Ascending aorta (tissue), 2 donors: ENCODE results near the gene TMPO. TPM values are rescaled to one million over a fixed set of nuclear protein-coding genes. Genes with fewer than 3 reads are reported as not detected.
"Not testable (repeated sequence)": the region's sequence is repeated elsewhere in the genome, so short reads cannot be mapped to it uniquely, and the experiment has no call there.

Source experiments
- DNase-seq, 2 donors: peaks; one replicate each; pipeline ENCODE4 v3.0.0-alpha.2; 2019; ENCODE audit warnings: low spot score in 2 of 2
- H3K27ac ChIP-seq, 2 donors: fragments of 200-600 bp; sonication (generic); one replicate each; pipeline ENCODE4 v1.5.1; 2016 to 2017; ENCODE audit warnings: mild to moderate bottlenecking in 1 of 2
- H3K27me3 ChIP-seq: fragments of 200-600 bp; sonication (generic); one replicate; pipeline ENCODE4 v1.5.1; 2017
- H3K36me3 ChIP-seq, 2 donors: fragments of 200-600 bp; sonication (generic); one replicate each; pipeline ENCODE4 v1.5.1; 2016
- H3K4me1 ChIP-seq, 2 donors: fragments of 200-600 bp; sonication (generic); one replicate each; pipeline ENCODE4 v1.5.1; 2016 to 2017; ENCODE audit warnings: mild to moderate bottlenecking in 1 of 2
- H3K4me3 ChIP-seq, 2 donors: fragments of 200-600 bp; sonication (generic); one replicate each; pipeline ENCODE4 v1.5.1; 2016 to 2017; ENCODE audit warnings: mild to moderate bottlenecking in 1 of 2
- H3K9me3 ChIP-seq, 2 donors: fragments of 200-600 bp; sonication (generic); one replicate each; pipeline ENCODE4 v1.5.1; 2016
- CTCF ChIP-seq, 3 experiments: fragments of 200-600 bp in 2 of 3; fragments of 450-650 bp in 1 of 3; sonication (generic) in 2 of 3; IDR thresholded peaks; one replicate each; pipeline ENCODE4 v1.5.1; 2016 to 2019; ENCODE audit warnings: antibody characterized with exemption in 3 of 3, mild to moderate bottlenecking in 1 of 3, moderate library complexity in 1 of 3
- intact Hi-C: fragments of 100-400 bp; cut with DNase I; formaldehyde crosslinking; loops from one replicate; pipeline ENCODE4 v1.15.1; 2023
- total RNA-seq: library from RNA; depleted of rRNA; stranded (reverse); fragments of >200 nt; gene quantifications from one replicate; pipeline ENCODE4 v1.1.0, GENCODE V29; 2016

TMPO gene
- total RNA-seq, 1 donor from 2014 or later: 80.6 TPM

GRCh38 chr12:98575013-98575412 is 59.6 kb downstream of the TMPO start:
- no peaks in the 10 kb centered on the region for H3K4me1 ChIP-seq
- DNase-seq: no peak
- no peaks in the 10 kb centered on the region for H3K36me3 ChIP-seq
- no peak for TF ChIP-seq CTCF (IDR thresholded peaks at IDR 0.05)
- H3K27me3 ChIP-seq: no peaks in the 10 kb centered on the region
- H3K9me3 ChIP-seq: no peaks in the 10 kb centered on the region
- no peak overlapping the region for H3K4me3 ChIP-seq
- intact Hi-C loops: no loop called here
- no peak overlapping the region for H3K27ac ChIP-seq

- H3K27ac ChIP-seq, intact Hi-C loops, H3K4me3 ChIP-seq, H3K27me3 ChIP-seq, H3K36me3 ChIP-seq, DNase-seq, H3K4me1 ChIP-seq, H3K9me3 ChIP-seq: not testable (repeated sequence)
Measured at GRCh38 chr12:98576795-98577194, 61.4 kb downstream of the TMPO start.

DNA sequence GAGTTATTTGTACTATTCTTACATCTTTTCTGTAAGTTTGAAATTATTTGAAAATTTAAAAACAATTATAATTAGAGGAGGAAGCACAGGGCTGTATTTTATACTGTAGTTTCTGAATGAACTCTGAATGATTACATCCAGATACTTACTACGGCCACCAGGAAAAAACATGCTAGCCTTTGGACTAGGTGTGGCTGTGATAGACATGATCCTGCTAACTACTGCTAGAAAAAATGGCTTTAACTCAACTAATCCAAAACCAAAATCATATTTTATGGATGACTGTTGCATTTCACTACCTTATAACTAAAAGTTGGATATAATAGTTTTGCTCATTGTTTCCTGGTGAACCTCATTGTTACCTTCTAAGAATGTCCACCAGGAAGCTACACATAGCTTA is 63.0 kb downstream of the TMPO start:
- no peaks in the 10 kb centered on the region for H3K27me3 ChIP-seq
- TF ChIP-seq CTCF (IDR thresholded peaks at IDR 0.05): no peak
- intact Hi-C loops: no loop called here
- DNase-seq: no peak
- no peaks in the 10 kb centered on the region for H3K36me3 ChIP-seq
- no peaks in the 10 kb centered on the region for H3K4me1 ChIP-seq
- no peak overlapping the region for H3K27ac ChIP-seq
- H3K4me3 ChIP-seq: no peak overlapping the region
- H3K9me3 ChIP-seq: no peaks in the 10 kb centered on the region

DNA sequence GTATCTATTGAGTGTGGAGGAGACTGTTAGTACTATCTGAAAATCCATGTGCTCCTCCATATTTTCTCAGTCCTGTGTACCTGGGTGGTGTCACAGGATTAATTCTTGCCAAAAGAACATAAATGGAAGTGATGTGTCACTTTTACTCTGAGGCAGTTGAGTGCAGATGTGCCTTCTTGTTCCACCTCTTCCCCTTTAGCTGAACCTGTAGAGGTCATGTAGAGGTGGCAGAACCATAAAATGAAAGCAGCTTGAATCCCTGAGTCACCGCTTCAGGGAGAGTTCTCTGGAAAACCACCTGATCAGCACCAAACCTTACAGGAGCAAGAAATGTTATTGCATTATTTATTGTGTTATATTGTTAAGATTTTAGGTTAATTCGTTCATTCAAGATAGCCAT is 63.4 kb downstream of the TMPO start:
- no peaks in the 10 kb centered on the region for H3K36me3 ChIP-seq
- no peaks in the 10 kb centered on the region for H3K27me3 ChIP-seq
- intact Hi-C loops: no loop called here
- no peaks in the 10 kb centered on the region for H3K4me1 ChIP-seq
- no peaks in the 10 kb centered on the region for H3K9me3 ChIP-seq
- no peak overlapping the region for H3K27ac ChIP-seq
- no peak for TF ChIP-seq CTCF (IDR thresholded peaks at IDR 0.05)
- H3K4me3 ChIP-seq: no peak overlapping the region
- DNase-seq: no peak

GRCh38 chr12:98579347-98579746 is 64.0 kb downstream of the TMPO start:
- intact Hi-C loops: no loop called here
- no peak for DNase-seq
- no peaks in the 10 kb centered on the region for H3K27me3 ChIP-seq
- no peaks in the 10 kb centered on the region for H3K9me3 ChIP-seq
- no peak for TF ChIP-seq CTCF (IDR thresholded peaks at IDR 0.05)
- H3K36me3 ChIP-seq: no peaks in the 10 kb centered on the region
- H3K4me1 ChIP-seq: no peaks in the 10 kb centered on the region
- no peak overlapping the region for H3K27ac ChIP-seq
- H3K4me3 ChIP-seq: no peak overlapping the region

DNA sequence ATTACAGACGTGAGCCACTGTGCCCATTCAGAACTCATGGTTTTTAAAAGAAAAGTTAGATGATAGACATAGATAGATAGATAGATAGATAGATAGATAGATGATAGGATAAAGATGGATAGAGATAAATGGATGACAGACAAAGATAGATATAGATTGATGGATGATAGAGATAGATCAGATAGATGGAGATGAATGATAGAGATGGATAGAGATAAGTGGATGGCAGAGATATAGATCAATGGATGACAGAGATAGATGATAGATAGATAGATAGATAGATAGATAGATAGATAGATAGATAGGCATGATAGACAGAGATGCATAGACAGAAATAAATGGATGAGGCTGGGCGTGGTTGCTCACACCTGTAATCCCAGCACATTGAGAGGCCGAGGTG is 64.4 kb downstream of the TMPO start:
- DNase-seq: no peak
- no peak overlapping the region for H3K4me3 ChIP-seq
- intact Hi-C loops: no loop called here
- H3K36me3 ChIP-seq: no peaks in the 10 kb centered on the region
- H3K27me3 ChIP-seq: no peaks in the 10 kb centered on the region
- H3K27ac ChIP-seq: no peak overlapping the region
- TF ChIP-seq CTCF (IDR thresholded peaks at IDR 0.05): no peak
- no peaks in the 10 kb centered on the region for H3K4me1 ChIP-seq
- no peaks in the 10 kb centered on the region for H3K9me3 ChIP-seq
